GM21529 (cell line): ENCODE results near the gene NAV3.

Source experiments
- ATAC-seq: cut with Tn5 transposase; IDR thresholded peaks from one replicate; pipeline ENCODE4 v1.9.1; 2021; ENCODE audit not compliant: unreplicated experiment

NAV3 gene

GRCh38 chr12:77830583-77831351 is at the start of gene NAV3:
Gene NAV3, plus strand, starts transcription at chr12:77830894. Its CDS starts 568 bp downstream, at chr12:77831462.
- ATAC-seq, result no peak

- no peak for ATAC-seq
Observed at GRCh38 chr12:77782034-77782433, 48.7 kb upstream of the NAV3 start.

- no peak for ATAC-seq
Observed at GRCh38 chr12:77782766-77783165, 47.9 kb upstream of the NAV3 start.

- ATAC-seq, result no peak
Observed at GRCh38 chr12:77785211-77785610, 45.5 kb upstream of the NAV3 start.

- ATAC-seq, result no peak
Observed at GRCh38 chr12:77786675-77787074, 44.0 kb upstream of the NAV3 start.

GRCh38 chr12:77788231-77789168 is 42.2 kb upstream of the NAV3 start:
- no peak for ATAC-seq

- no peak for ATAC-seq
Observed at GRCh38 chr12:77795699-77796098, 35.0 kb upstream of the NAV3 start.

GRCh38 chr12:77796775-77797174 is 33.9 kb upstream of the NAV3 start:
- ATAC-seq, result no peak

- no peak for ATAC-seq
Observed at GRCh38 chr12:77800501-77800900, 30.2 kb upstream of the NAV3 start.

- ATAC-seq, result no peak
Observed at GRCh38 chr12:77808534-77808933, 22.2 kb upstream of the NAV3 start.

- ATAC-seq, result no peak
Observed at GRCh38 chr12:77813558-77813957, 17.1 kb upstream of the NAV3 start.

GRCh38 chr12:77814386-77814785 is 16.3 kb upstream of the NAV3 start:
- no peak for ATAC-seq

- ATAC-seq, result peak; percentile 98
Observed at GRCh38 chr12:77816196-77816595, 14.5 kb upstream of the NAV3 start.

- no peak for ATAC-seq
Observed at GRCh38 chr12:77817276-77817675, 13.4 kb upstream of the NAV3 start.

- ATAC-seq, result no peak
Observed at GRCh38 chr12:77818351-77818750, 12.3 kb upstream of the NAV3 start.

GRCh38 chr12:77821699-77822203 is 8.9 kb upstream of the NAV3 start:
- no peak for ATAC-seq

GRCh38 chr12:77833329-77833728 is 2.6 kb downstream of the NAV3 start:
- ATAC-seq, result no peak

- no peak for ATAC-seq
Observed at GRCh38 chr12:77834618-77835017, 3.9 kb downstream of the NAV3 start.

- no peak for ATAC-seq
Observed at GRCh38 chr12:77835969-77836368, 5.3 kb downstream of the NAV3 start.

- no peak for ATAC-seq
Observed at GRCh38 chr12:77837876-77838291, 7.2 kb downstream of the NAV3 start.

GRCh38 chr12:77841521-77841920 is 10.8 kb downstream of the NAV3 start:
- ATAC-seq, result no peak

- ATAC-seq, result no peak
Observed at GRCh38 chr12:77842430-77842829, 11.7 kb downstream of the NAV3 start.
